ENCODE measurements around the gene CYP20A1.

GRCh38 chr2:203279288-203279687 lies 40.5 kb downstream of the CYP20A1 start:
- TF ChIP-seq CTCF (conservative IDR thresholded peaks at IDR 0.05), result no peak
- no peak for TF ChIP-seq ZFX (IDR thresholded peaks at IDR 0.05)
